NCI-H1105 (cell line): ENCODE data around the gene CPS1.

Source experiments
- DNase-seq: peaks from one replicate; lab custom pipeline; 2025; lab: John Stamatoyannopoulos, UW

Gene CPS1

DNA sequence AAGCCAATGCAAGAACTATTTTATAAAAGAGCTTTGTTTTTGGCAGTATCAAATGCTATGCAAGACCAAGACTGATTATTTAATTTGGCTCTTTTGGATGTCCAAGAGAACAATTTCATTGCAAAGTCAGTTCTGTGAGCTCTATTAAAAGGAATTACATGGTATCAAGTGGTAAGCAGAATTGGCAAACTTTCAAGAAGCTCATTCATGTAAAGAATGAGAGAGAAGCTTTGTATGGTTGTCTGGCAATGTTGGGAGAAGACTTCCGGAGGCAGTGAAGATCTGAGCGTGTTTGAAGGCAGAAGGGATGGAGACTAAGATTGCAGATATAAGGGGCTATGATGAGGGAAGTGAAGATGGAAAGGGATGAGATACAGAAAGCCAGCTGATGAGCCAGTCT, 49.6 kb downstream of the CPS1 start:
- DNase-seq, result no peak

DNA sequence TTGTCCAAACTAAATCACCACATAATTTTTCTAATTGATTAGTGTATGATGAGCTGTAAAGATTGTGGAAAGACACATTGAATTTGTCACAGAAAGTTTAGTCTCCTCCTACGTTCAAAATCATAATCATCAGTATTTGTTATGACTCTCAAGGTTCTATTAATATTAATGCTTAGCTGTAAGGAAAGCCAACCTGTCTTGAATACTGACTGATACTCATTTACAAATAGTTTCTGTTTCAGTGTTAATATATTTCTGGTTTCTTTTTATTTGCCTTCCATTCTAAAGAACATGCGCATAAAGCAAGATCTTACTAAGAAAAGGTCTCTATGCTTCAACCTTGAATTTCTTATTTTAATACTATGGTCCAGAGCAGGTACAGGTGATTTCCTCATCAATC, 55.1 kb downstream of the CPS1 start:
- no peak for DNase-seq

DNA sequence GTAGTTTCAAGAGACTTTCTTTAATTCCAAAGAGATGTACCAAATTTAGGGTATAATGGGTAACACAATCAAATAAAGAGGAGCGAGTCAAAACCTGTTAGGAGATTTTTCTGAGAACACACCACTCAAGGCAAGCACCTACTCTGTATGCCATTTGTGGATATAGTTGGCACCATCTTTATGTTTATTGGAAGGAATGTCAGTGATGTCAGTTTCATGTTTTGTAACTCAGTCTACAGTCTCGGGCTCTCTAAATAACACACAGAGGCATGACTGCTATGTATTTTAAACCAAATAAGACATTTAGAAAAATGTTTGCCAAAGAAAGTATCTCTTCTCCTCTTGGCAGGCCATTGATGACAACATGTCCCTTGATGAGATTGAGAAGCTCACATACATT, 59.7 kb downstream of the CPS1 start:
- no peak for DNase-seq

DNA sequence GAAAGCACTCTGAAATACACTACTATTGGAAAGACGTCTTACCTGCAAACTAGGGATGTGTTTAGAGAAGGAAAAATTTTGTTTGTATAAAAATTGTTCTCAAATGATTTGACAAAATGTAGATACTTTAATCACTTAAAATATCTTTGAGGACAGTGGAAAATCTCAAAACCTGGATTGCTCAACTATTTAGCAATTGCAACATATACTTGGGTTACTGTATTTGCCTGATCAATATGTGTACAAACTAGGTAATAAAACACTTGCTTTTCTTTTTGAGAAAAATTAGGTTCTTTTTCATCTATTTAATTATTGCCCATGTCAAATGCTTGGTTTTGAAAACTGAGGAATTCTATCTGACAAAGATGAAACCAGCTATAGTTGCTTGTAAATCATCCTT, 60.9 kb downstream of the CPS1 start:
- DNase-seq, result no peak

DNA sequence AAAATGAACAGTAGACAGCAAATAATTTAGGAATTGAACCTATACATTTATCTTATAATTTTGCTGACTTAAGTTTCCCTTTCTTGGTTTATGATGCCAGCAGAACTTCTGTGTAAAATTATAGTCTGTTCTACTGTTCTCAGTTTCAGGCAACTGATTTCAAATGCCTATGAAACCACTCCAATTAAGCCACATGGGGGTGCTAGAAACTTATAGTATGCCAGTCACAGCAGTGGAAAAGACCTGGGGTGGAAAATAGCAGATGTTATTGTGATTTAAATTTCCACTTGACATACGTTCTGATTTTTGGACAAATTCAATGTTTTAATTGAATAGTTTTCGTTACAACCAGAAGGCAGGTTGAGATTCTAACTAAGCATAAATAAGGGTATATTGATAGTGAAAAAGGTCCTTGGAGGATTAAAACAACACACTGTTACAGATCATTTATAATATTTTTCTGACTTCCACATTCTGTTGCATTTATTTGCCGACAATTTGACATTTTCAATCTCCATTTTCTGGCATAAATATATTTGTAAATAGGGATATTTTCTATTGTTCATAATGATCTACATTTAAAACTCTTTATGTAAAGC, 61.4 kb downstream of the CPS1 start:
- DNase-seq, result peak; percentile 32

DNA sequence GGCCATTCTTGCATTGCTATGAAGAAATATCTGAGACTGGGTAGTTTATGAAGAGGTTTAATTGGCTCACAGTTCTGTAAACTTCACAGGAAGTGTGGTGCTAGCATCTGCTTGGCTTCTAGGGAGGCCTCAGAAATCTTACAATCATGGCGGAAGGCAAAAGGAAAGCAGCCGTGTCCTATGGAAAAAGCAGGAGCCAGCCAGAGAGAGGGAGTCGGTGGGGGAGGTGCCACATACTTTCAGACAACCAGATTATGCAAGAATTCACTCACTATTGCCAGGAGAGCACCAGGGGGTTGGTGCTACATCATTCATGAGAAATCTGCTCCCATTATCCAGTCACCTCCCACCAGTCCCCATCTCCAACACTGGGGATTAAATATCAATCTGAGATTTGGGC, 64.1 kb downstream of the CPS1 start:
- DNase-seq, result no peak

DNA sequence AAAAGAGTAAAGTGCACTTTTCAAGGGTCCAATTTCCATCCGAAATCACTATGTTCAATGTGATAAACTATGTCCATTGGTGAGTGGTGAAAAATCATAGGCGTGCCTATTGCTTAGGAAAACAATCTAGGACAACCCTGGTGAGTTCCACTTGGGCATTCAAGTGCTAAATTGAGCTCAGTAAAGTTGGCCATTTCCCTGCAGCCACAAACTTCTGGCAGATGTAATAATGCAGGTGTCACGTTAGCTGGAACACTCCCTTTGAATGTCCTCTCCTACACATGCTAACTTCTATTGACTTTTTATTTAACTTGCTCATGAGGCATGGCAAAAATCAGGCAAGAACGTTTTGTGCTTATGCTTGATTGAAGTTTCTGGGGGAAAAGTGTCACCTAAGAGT, 67.1 kb downstream of the CPS1 start:
- DNase-seq, result peak; percentile 10

DNA sequence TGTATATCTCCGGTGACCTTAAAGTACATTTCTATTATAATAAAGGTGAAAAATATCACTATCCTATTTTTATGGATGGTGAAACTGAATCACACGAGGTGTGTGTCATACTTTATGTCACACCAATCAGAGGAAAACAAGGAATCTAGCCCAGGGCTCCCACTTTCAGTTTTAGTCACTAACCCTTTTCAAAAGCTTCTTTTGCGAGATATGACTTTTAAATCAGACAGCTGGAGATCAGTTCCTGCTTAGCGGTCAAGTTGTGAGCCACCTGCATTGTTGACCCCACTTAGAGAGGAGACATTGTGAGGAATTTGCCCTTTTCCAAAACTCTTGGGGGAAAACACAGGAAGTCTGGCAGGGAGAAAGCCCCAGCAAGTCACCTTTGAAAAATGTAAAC, 70.5 kb downstream of the CPS1 start:
- no peak for DNase-seq

DNA sequence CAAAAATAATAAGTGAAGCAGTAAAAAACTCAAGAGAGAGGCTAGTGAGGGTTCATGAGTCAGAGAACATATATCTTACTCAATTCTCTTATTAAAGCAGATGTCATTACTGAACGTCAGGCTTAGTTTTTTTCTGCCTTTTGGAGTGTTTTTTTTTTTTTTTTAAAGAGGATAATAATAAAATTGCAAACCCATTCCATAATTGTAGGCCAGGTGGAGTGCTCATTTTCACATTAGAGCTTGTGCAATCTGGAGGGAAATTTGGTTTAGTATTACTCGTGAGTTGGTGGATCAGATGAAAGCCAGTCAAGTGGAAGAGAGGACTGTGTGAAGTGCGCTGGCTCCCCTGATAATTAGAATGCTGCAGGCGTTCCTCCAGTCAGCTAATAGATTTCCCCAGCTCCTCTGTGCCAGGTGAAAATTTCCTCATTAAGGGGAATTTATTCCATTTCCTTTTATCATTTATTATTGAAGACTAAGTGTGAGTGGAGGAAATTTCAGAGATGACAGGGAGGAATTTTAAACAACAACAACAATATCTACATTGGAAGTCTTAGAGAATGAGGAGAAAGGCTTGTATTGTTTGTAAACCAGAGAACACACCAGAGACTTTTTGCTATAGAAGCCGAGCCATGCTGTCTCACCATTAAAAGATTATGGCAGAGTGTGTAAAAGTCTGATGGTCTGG, 74.6 kb downstream of the CPS1 start:
- DNase-seq, result peak; percentile 94

DNA sequence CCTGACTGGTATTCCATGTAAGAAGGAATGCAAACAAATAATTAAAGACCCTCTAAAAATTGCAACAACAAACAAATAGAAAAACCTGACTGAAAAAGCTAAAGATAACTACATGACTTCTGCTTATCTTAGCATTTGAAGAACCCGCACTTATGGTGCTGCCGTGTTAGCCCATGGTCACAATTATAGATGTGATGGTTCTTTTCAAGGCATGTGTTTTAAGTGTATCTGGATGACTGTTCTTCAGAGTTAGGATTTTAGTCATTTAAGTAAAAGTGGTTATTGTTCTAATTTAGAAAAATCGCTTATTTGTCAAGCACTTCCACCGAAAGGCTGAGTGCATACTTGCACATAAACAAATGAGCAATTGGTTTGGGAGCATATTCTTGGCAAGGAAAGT, 77.3 kb downstream of the CPS1 start:
- DNase-seq, result no peak

DNA sequence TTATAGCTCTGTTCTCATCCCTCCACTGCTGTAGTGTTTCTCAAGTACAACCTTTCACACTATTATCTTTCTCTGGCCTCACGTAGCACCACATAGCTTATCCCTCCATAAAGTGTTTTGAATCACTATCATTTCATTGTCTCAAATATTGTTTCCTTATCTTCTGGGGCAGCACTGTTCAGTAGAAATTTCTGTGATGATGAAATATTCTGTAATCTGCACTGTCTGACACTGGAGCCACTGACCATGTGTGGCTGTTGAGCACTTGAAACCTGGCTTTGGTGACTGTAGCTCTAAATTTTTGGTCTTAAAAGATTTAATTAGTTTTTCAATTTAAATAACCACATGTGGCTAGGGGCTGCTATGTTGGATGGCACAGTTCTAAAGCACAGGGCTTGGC, 78.9 kb downstream of the CPS1 start:
- no peak for DNase-seq

DNA sequence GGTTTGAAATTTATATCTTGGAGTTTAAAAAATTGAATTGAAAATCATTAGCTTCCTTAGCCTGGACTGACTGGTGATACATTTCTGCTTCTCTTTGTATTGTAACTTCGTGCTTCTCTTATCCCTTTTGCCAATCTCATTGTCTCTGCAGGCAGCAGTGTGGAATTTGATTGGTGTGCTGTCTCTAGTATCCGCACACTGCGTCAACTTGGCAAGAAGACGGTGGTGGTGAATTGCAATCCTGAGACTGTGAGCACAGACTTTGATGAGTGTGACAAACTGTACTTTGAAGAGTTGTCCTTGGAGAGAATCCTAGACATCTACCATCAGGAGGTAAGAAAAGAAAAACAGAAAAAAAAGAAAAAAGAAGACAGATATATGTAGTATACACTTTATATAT, 85.9 kb downstream of the CPS1 start:
- DNase-seq, result no peak

DNA sequence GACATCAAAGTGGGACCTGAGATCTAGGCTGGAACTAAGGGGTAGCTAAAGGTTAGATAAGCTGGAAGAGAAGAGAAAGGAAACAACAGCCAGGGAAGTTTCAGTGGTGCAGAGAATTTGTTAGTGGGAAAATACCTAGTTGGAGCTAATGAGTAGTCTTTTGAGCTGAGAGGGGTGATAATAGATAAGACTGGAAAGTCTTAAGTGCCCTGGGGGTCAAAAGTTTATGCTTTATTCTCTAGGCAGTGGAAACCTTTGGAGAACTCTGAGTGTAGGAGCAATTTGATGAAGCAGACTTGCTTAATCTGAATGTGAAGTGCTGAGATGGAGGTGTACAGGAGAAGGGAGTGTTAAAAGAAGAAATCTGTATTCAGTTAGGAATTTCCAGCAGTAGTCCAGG, 90.8 kb downstream of the CPS1 start:
- no peak for DNase-seq

DNA sequence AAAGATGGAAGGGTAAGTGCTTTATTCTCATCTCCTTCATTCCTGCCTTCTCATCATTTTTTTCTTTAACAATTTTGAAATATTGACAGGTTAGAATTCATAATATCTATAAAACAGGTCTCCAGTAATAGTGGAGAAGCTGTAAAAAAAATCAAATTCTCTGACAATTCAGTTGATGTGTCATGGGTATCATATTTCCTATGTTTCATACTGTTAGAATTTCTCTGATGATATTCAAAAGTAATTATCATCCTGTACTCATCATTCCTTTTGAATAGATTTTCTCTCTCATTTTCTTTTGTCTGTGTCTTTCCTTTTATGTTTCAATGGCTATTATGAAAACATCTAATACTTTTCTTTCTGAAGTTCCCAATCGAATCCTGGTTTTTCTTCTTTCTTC, 97.7 kb downstream of the CPS1 start:
- DNase-seq, result no peak

DNA sequence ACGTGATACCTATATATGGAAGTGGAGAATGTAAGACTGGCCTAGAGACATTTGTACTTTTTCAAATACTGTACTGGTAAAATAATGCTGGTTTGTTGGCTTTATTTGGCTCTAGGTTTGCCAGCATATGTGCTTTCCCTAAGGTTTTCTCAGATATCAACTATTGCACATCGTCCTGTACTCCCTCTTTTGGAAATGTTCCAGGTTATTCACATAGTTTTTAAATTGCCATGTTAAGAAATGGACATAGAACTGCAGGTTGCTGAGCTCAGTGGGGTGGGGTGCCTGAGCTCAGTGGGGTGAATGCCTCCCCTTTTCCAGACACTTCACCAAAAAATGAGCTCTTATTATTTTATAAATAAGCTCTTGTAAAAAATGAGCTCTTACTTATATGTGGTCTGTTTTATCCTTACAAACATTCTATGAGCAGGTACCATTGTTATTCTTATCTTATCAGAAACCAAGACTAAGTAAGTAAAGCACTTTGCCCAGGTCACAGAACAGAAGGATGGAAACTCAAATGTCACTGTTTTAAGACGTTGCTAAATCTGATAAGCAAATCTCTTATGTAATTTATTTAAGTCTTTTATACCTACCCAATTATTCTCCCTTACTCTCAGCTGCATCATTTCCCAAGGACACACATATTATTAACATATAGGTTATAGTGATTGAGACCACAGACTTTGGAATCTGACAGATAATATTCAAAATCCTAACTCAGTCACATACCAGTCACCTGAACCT, 99.0 kb downstream of the CPS1 start:
- no peak for DNase-seq

DNA sequence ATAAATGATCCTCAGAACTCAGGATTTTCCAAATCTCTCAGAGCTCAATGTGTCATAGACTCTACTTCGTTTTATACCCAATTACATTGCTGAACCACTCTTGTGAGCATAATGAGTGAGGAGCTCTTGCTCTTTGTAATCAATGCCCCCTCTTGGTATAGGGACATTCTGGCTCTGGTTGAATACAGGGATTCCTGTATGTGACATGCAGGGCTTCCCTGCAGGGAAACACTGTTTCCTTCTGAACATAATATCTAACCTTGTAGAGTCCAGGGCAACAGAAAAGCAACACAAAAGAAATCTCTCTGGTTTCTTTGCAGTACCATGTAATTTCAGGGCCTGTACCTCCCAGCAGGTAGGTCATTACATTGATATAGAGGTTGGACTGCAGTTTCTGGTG, 101.5 kb downstream of the CPS1 start:
- DNase-seq, result no peak

DNA sequence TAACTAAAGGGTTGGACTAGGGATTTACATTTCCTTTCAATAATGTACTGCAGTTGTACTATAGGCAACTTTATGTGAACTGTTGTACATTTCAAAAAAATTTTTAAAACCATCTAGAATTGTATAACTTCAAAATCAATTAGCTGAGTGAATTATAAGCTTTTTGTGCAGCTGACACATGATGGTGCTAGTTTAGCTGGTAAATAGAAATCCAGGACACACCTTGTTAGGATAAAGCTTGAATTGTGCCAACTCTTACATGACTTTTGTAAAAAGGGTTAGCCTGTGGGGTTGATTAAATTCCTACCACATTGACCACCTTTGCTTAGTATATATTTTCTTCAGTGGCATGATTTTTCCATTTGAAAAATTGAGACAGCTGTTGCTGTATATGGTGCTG, 104.4 kb downstream of the CPS1 start:
- DNase-seq, result no peak

DNA sequence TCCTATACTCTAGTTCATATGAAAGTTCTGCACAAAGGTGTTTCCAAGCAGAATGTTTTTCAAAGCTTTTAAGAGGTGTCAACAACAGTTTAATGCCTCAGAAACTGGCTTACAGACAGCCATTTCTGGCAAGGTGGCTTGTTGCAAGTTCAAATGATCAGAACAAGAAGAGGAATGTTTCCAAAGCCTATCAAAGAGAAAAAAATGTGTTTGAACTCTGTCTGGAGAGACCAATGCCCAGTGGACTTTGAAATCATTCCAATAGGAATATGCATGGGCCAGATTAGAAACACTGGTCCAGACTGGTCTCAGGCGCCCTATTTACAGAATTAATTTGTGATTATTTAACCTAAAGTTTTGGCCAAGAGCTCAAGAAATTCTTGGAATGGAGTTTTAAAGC, 106.2 kb downstream of the CPS1 start:
- DNase-seq, result no peak

DNA sequence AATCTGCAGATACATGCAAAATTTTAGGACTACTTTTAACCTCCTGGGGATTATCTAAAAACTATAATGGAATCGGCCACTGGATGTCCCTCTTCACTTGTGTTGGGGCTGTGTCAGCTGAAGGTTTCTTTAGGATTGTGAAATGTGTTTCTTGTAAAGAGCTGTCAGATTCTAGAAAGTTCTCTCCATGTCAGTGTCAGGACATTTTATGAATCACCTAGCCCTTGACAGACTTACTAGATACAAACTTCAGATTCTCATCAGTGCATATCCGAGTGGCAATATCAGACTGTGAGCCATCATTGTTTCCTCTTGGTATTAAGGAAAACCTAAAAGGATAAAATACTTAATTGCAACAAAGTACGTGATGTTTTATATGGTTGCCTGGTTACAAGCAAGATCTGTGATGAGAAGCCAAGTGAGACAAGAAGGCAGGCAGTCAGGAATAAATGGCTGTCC, 107.3 kb downstream of the CPS1 start:
- no peak for DNase-seq

DNA sequence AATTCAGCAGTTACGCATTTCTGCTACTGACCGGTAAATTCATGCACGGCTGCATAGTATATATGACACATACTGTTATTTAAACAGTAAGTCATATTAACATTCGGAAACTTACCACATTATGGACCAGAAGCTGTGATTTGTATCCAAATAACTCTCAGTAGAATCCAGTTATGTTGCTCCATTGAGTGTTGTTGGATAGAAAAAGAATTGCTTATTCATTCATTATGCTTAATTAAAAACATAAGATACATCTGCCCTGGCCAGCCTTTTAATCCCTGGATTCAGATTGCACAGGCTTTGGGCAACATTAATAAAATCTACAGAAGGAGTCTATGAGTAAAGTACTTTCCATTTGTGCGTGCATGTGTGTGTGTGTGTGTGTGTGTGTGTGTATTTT, 111.3 kb downstream of the CPS1 start:
- no peak for DNase-seq

DNA sequence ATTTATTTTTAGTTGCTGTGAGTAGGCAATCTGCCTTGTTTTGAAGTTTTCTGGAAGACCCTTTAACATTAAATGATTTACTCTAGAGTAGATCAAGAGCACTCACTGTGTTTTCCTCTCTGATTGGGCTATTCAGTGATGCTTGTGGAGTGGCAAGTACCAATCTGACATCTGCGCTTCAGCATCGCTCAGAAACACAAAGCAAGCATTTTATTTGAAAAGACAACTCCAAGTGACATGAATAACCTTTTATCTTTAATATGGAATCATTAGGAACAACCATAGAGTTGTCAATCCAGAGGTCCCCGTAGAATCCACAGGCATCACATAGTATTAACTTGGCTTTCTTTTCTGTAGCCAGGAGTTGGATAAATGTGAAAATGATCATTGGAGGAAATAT, 114.7 kb downstream of the CPS1 start:
- DNase-seq, result no peak

DNA sequence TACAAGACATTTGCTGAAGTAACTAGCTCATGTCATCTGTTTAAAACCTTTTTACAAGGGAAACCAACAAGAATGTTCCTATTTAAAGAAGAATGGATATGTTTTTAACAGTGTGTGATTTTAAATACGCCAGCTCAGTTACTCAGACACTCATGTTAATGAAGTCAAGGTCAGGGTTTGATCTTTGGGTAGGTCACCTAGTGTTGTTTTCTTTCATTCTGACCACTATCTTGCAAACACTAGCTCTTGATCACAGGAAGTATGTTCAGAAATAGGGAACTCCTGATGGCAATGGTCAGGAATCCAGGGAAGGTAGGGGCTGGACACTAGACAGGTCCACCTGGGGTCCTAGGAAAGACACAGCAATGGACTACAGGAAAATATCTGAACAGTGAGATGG, 116.7 kb downstream of the CPS1 start:
- DNase-seq, result no peak

DNA sequence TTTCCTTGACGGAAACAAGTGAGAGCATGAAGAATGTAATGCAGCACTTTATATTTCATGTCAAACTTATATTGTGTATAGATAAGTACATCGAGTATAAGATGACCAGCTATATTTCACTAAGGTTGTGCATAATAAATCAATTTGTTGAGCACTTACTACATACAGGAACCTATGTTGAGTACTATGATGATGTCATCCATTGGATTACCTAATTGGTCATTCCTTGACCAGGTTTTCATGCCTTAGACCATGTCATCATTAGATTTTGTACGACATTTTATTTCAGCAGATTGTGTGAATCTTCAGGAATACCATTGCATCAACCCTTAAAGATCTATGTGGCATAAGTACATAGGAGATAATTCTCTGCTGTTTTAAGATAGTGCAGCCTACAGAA, 119.7 kb downstream of the CPS1 start:
- no peak for DNase-seq

DNA sequence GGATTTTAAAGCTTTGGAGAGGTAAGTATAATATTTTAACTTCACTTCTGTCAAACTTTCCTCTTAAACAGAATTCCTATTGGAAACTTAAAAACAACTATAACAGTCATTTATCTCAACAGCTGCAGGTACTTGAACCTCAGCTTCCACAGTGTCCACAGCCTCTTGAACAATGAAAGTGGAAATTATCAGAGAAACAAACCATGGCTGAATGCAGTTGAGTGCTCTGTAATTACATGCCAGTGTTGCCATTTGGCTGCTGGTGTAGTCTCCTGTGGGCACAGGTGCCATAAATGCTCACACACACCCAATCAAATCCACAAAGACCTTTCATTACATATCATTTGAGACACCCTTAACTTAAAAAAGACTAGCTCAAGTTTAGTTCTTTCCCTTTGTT, 125.1 kb downstream of the CPS1 start:
- DNase-seq, result peak; percentile 87
